Keratinocyte (primary cell): ENCODE data around the gene LAMB1.

Experiments used
- EZH2 ChIP-seq: IDR thresholded peaks from one replicate; pipeline ENCODE4 v1.6.1; 2012; ENCODE audit warnings: inconsistent platforms, mild to moderate bottlenecking, low read length, moderate library complexity
- TF ChIP-seq, protein P1 (sequence below), 3 experiments: IDR thresholded peaks in 1 of 3; conservative IDR thresholded peaks in 1 of 3; optimal IDR thresholded peaks in 1 of 3; 2 replicates in 2 of 3; 3 replicates in 1 of 3; pipeline versions ENCODE3 to v1.5.1; 2011; ENCODE audit warnings: low read length in 3 of 3, mild to moderate bottlenecking in 3 of 3, moderate library complexity in 2 of 3, control low read depth in 1 of 3, inconsistent platforms in 1 of 3; ENCODE audit not compliant: insufficient read depth in 2 of 3; ENCODE audit errors: extremely low read depth in 1 of 3

DNA sequence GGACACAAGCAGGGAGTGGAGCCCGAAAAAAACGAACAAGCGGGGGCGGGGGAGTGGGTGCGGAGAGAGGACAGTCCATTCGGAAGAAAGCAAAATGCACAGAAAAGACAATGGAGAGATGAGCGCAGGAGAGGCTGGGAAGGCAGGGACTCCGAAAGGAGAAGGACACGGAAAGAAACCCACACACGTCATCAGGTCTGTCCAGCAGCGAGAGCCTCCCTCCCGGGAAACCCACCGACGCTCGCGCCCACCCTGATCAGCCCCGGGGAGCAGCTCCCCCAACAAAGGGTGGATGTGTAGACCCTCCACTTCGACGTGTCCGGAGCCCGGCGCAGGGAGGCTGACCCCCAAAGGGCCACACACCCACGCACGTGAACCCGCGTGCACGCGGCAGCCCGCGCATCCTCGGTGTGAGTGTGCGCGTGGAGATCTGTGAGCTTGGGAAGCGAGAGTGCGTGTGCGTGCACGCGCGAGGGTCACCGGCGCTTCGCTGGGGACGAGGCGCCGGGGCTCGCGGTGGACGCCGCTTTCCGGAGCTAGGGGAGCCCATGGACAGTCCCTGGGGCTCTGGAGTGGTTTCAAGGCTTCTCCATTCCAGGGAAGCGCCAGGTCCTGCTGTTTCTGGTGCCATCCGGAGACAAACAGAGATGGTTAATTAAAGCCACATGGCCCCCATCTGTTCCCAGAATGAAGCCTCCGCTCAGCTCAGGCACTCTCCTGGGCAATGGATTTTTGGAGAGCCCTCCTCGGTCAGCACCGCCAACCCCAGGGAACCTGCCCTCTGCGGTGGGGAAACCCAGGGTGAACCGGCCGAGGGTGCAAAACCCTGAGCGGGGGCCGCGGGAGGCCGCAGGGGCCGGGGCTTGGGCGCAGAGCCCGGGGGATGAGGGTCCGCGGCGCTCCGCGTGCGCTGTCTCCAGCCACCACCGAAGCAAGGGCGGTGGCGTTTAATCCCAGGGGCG is 916 bp downstream of the LAMB1 start:
- TF ChIP-seq, protein P1, sequence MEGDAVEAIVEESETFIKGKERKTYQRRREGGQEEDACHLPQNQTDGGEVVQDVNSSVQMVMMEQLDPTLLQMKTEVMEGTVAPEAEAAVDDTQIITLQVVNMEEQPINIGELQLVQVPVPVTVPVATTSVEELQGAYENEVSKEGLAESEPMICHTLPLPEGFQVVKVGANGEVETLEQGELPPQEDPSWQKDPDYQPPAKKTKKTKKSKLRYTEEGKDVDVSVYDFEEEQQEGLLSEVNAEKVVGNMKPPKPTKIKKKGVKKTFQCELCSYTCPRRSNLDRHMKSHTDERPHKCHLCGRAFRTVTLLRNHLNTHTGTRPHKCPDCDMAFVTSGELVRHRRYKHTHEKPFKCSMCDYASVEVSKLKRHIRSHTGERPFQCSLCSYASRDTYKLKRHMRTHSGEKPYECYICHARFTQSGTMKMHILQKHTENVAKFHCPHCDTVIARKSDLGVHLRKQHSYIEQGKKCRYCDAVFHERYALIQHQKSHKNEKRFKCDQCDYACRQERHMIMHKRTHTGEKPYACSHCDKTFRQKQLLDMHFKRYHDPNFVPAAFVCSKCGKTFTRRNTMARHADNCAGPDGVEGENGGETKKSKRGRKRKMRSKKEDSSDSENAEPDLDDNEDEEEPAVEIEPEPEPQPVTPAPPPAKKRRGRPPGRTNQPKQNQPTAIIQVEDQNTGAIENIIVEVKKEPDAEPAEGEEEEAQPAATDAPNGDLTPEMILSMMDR (optimal IDR thresholded peaks at IDR 0.05 in 1 of 3, IDR thresholded peaks at IDR 0.05 in 1 of 3, conservative IDR thresholded peaks at IDR 0.05 in 1 of 3; ENCODE audit: extremely low read depth in 1 of 3, insufficient read depth in 2 of 3, low read length in 3 of 3), result no peak
- no peak for TF ChIP-seq EZH2
